Heart left ventricle (tissue), 16 donors: ENCODE results near the gene TBC1D8. TPM values are rescaled to one million over a fixed set of nuclear protein-coding genes. Genes with fewer than 3 reads are reported as not detected.

Experiments
- ATAC-seq, 4 donors: fragments of 200-7000 bp; cut with Tn5 transposase; one replicate each; pipeline ENCODE4 v1.9.1; 2020 to 2022; ENCODE audit warnings: moderate library complexity in 4 of 4, mild to moderate bottlenecking in 3 of 4, moderate number of reproducible peaks in 1 of 4
- DNase-seq, 5 donors: peaks; one replicate each; pipeline ENCODE4 v3.0.0-alpha.2; 2020
- H3K27ac ChIP-seq, 12 donors: fragments of 200-600 bp; sonication (generic) in 4 of 12; one replicate each; pipeline versions ENCODE4 v1.5.0 to v1.8.0; 2016 to 2022; ENCODE audit warnings: mild to moderate bottlenecking in 2 of 12
- H3K27me3 ChIP-seq, 9 donors: fragments of 200-600 bp; sonication (generic) in 2 of 9; one replicate each; pipeline versions ENCODE4 v1.5.1 to v1.8.0; 2016 to 2022; ENCODE audit warnings: mild to moderate bottlenecking in 3 of 9
- H3K36me3 ChIP-seq, 9 donors: fragments of 200-600 bp; sonication (generic) in 2 of 9; one replicate each; pipeline versions ENCODE4 v1.5.0 to v1.8.0; 2018 to 2022; ENCODE audit warnings: mild to moderate bottlenecking in 2 of 9
- H3K4me1 ChIP-seq, 12 donors: fragments of 200-600 bp; sonication (generic) in 4 of 12; one replicate each; pipeline versions ENCODE4 v1.5.0 to v1.8.0; 2016 to 2022; ENCODE audit warnings: mild to moderate bottlenecking in 3 of 12
- H3K4me3 ChIP-seq, 12 donors: fragments of 200-600 bp; sonication (generic) in 4 of 12; one replicate each; pipeline versions ENCODE4 v1.5.0 to v1.8.0; 2017 to 2022; ENCODE audit warnings: mild to moderate bottlenecking in 9 of 12, moderate library complexity in 4 of 12
- H3K9me3 ChIP-seq, 12 donors: fragments of 200-600 bp; sonication (generic) in 4 of 12; one replicate each; pipeline versions ENCODE4 v1.5.0 to v1.8.0; 2016 to 2022; ENCODE audit warnings: mild to moderate bottlenecking in 1 of 12
- CTCF ChIP-seq, 12 donors: fragments of 200-600 bp; sonication (generic) in 4 of 12; IDR thresholded peaks; one replicate each; pipeline versions ENCODE4 v1.5.0 to v1.8.0; 2018 to 2022; ENCODE audit warnings: antibody characterized with exemption in 12 of 12, mild to moderate bottlenecking in 5 of 12
- POLR2A ChIP-seq, 2 donors: fragments of 450-650 bp; IDR thresholded peaks; one replicate each; pipeline ENCODE4 v1.6.1; 2017; ENCODE audit warnings: antibody characterized with exemption in 2 of 2, mild to moderate bottlenecking in 2 of 2, moderate library complexity in 2 of 2
- WGBS, 4 donors: extraction: QIAGEN DNeasy Blood & Tissue Kit in 2 of 4; methylation state at CpG; one replicate each; pipeline versions ENCODE4 v1.1.5 to v1.1.7; 2013 to 2018; 5-methylcytosine and 5-hydroxymethylcytosine counted together
- intact Hi-C, 10 donors: fragments of 100-400 bp; cut with DNase I; formaldehyde crosslinking; loops; one replicate each; pipeline versions ENCODE4 v1.11.1 to v1.14.2; 2022
- polyA plus RNA-seq, 2 donors: library from polyadenylated mRNA; stranded (reverse); fragments of 200-250 nt; gene quantifications; one replicate each; pipeline ENCODE4 v1.2.3, GENCODE V29; 2013
- total RNA-seq, 9 donors: library from RNA; depleted of rRNA in 2 of 9; stranded (reverse); fragments of >200 nt in 2 of 9; fragmentation: NEBNext Ultra II Directional in 3 of 9; extraction: Animal tissue kit (Norgen Biotek cat#: 25700) in 3 of 9; gene quantifications; one replicate each; pipeline versions ENCODE4 v1.1.0 to v1.2.4, GENCODE V29; 2016 to 2023
- donor health status: ischemic (EF 13 %, LVEDD 7.1; RV severe dilation, severe dysfunction).
- donor health status: healthy with polysubstance abuse.
- donor health status: DM: no; HTN: yes; CAD: no.
- donor health status: DM: no; HTN: no; CAD: no.
- donor health status: ischemic (EF 25% LVEDD 6.9; RV normal size, moderate dysfunction).
- donor health status: ischemic (EF 25% LVEDD 5.7; RV mildly dilated, moderate dysfunction).
- donor health status: healthy.
- donor health status: DM: yes; HTN: yes; CAD: no.
- donor health status: ischemic (EF 35%, LVEDD 5.7; RV mildly dilated, moderate dysfunction).
- donor health status: nonischemic (EF 11% LVEDD 7.7; RV severe dilation, severe dysfunction).
- donor health status: DM: yes; HTN: yes; CAD: no.
- donor health status: PGD.
- donor health status: ischemic (EF 29% LVEDD 5.4; RV normal size, mild dysfunction).
- donor health status: nonischemic (EF 23%, LVEDD 6.1; RV moderate dilation, normal function).

Gene TBC1D8
- total and polyA plus RNA-seq, 11 donors: 30.1 to 61.7 (median 42.9) TPM

GRCh38 chr2:101197814-101198213, 46.6 kb upstream of the TBC1D8 start:
- 89 to 94% (median 91%) methylated on average over 12 of the region's 12 CpGs for WGBS, 4 donors
- Histone ChIP-seq H3K36me3 (no peaks in the 10 kb centered on the region), H3K27ac (no peak overlapping the region), H3K4me3 (no peak overlapping the region), H3K27me3 (no peaks in the 10 kb centered on the region), H3K9me3 (no peaks in the 10 kb centered on the region), H3K4me1 (peaks cover 0 to 20% (median 0%) of the 10 kb centered on the region in 12 donors)
- intact Hi-C loops: no loop called here
- DNase-seq: no peak
- no peak for ATAC-seq
- no peak for TF ChIP-seq POLR2A (IDR thresholded peaks at IDR 0.05)
- TF ChIP-seq CTCF (IDR thresholded peaks at IDR 0.05): no peak

GRCh38 chr2:101197215-101197745, 46.1 kb upstream of the TBC1D8 start:
- WGBS, 4 donors: 67 to 79% (median 71%) methylated on average over 1 of the region's 1 CpG
- no peaks in the 10 kb centered on the region for H3K27me3 ChIP-seq
- no peak for ATAC-seq
- H3K4me1 ChIP-seq: peaks cover 0 to 20% (median 0%) of the 10 kb centered on the region in 12 donors
- H3K27ac ChIP-seq: no peak overlapping the region
- TF ChIP-seq CTCF (IDR thresholded peaks at IDR 0.05) (no peak), POLR2A (IDR thresholded peaks at IDR 0.05) (no peak)
- H3K36me3 ChIP-seq: no peaks in the 10 kb centered on the region
- DNase-seq: no peak
- H3K9me3 ChIP-seq: no peaks in the 10 kb centered on the region
- intact Hi-C loops: no loop called here
- H3K4me3 ChIP-seq: no peak overlapping the region

GRCh38 chr2:101195871-101196661, 44.9 kb upstream of the TBC1D8 start:
- WGBS, 4 donors: 79 to 89% (median 87%) methylated on average over 9 of the region's 9 CpGs
- Histone ChIP-seq H3K36me3 (no peaks in the 10 kb centered on the region), H3K4me3 (no peak overlapping the region), H3K27ac (no peak overlapping the region), H3K27me3 (no peaks in the 10 kb centered on the region), H3K4me1 (peaks cover 0 to 29% (median 0%) of the 10 kb centered on the region in 12 donors), H3K9me3 (no peaks in the 10 kb centered on the region)
- DNase-seq: no peak
- no peak for TF ChIP-seq CTCF (IDR thresholded peaks at IDR 0.05)
- TF ChIP-seq POLR2A (IDR thresholded peaks at IDR 0.05): no peak
- intact Hi-C loops: no loop called here
- ATAC-seq: no peak

GRCh38 chr2:101193033-101193626, 41.9 kb upstream of the TBC1D8 start:
- no peaks in the 10 kb centered on the region for H3K36me3 ChIP-seq
- ATAC-seq: no peak
- TF ChIP-seq CTCF (IDR thresholded peaks at IDR 0.05) (no peak), POLR2A (IDR thresholded peaks at IDR 0.05) (no peak)
- H3K27me3 ChIP-seq: no peaks in the 10 kb centered on the region
- peaks cover 0 to 5% (median 0%) of the 10 kb centered on the region in 12 donors for H3K9me3 ChIP-seq
- intact Hi-C loops: no loop called here
- 92 to 94% (median 93%) methylated on average over 10 to 11 of the region's 11 CpGs for WGBS, 4 donors
- H3K27ac ChIP-seq: no peak overlapping the region
- H3K4me1 ChIP-seq: peaks cover 0 to 15% (median 0%) of the 10 kb centered on the region in 12 donors
- DNase-seq: no peak
- H3K4me3 ChIP-seq: no peak overlapping the region
